Heart left ventricle (tissue), 13 donors: ENCODE data around the gene KIRREL3.

Experiments used
- POLR2A ChIP-seq, 2 donors: fragments of 450-650 bp; IDR thresholded peaks; one replicate each; pipeline ENCODE4 v1.6.1; 2017; ENCODE audit warnings: antibody characterized with exemption in 2 of 2, mild to moderate bottlenecking in 2 of 2, moderate library complexity in 2 of 2
- TF ChIP-seq, protein P1 (sequence below), 12 donors: fragments of 200-600 bp; sonication (generic) in 4 of 12; IDR thresholded peaks; one replicate each; pipeline versions ENCODE4 v1.5.0 to v1.8.0; 2018 to 2022; ENCODE audit warnings: antibody characterized with exemption in 12 of 12, mild to moderate bottlenecking in 5 of 12
- donor health status: ischemic (EF 13 %, LVEDD 7.1; RV severe dilation, severe dysfunction).
- donor health status: DM: no; HTN: yes; CAD: no.
- donor health status: DM: no; HTN: no; CAD: no.
- donor health status: ischemic (EF 25% LVEDD 6.9; RV normal size, moderate dysfunction).
- donor health status: ischemic (EF 25% LVEDD 5.7; RV mildly dilated, moderate dysfunction).
- donor health status: ischemic (EF 35%, LVEDD 5.7; RV mildly dilated, moderate dysfunction).
- donor health status: nonischemic (EF 11% LVEDD 7.7; RV severe dilation, severe dysfunction).
- donor health status: DM: yes; HTN: yes; CAD: no.
- donor health status: PGD.
- donor health status: ischemic (EF 29% LVEDD 5.4; RV normal size, mild dysfunction).
- donor health status: nonischemic (EF 23%, LVEDD 6.1; RV moderate dilation, normal function).

DNA sequence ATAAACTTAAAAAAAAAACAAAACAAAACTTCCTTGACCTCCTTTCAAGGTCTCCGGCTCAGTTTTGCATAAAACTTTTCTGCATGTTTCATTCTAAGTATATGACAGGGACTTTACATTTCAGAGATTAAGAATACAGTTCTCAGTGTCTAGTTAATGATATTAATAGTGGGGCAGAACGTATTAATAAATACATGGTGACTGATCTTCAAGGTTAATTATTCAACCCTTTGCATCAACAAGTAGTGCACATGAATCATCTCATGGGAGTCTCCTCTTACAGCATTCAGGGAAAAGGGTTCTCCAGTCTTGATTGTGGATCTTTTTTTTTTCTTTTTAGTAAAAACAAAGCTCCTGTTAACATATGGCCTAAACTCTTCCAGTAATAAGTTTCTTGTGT, 146.8 kb downstream of the KIRREL3 start:
- TF ChIP-seq, protein P1, sequence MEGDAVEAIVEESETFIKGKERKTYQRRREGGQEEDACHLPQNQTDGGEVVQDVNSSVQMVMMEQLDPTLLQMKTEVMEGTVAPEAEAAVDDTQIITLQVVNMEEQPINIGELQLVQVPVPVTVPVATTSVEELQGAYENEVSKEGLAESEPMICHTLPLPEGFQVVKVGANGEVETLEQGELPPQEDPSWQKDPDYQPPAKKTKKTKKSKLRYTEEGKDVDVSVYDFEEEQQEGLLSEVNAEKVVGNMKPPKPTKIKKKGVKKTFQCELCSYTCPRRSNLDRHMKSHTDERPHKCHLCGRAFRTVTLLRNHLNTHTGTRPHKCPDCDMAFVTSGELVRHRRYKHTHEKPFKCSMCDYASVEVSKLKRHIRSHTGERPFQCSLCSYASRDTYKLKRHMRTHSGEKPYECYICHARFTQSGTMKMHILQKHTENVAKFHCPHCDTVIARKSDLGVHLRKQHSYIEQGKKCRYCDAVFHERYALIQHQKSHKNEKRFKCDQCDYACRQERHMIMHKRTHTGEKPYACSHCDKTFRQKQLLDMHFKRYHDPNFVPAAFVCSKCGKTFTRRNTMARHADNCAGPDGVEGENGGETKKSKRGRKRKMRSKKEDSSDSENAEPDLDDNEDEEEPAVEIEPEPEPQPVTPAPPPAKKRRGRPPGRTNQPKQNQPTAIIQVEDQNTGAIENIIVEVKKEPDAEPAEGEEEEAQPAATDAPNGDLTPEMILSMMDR (IDR thresholded peaks at IDR 0.05): no peak
- no peak for TF ChIP-seq POLR2A (IDR thresholded peaks at IDR 0.05)
